Measurements from ENCODE around the gene CELSR1.

CELSR1 gene

DNA sequence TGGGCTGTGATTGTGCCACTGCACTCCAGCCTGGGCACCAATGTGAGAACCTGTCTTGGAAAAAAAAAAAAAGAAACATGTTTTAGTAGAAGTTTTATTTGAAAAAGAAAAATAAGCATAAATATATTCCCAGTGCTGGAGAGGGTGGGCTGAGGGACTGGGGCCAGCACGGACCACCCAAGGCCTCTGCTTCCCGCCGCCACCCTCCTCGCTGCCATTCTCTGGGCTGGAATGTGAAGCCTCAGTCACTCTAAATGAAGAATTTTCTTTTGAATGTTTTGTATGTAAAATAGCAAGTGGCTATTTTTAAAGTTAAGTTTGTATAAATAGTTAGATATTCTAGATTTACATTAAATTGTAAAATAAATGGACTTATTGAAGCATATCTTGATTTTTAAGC is 207.0 kb downstream of the CELSR1 start:
- DNase-seq (ENCODE audit: low spot score): no peak
- H4K8ac ChIP-seq (ENCODE audit: low read depth, low read length): no peak overlapping the region
- no peak overlapping the region for H2AK5ac ChIP-seq (ENCODE audit: low read depth, low read length)
- no peaks in the 10 kb centered on the region for H3K9me3 ChIP-seq (replicated peaks in 1 of 2; ENCODE audit: control insufficient read depth in 2 of 2, insufficient read depth in 1 of 2, low read depth in 1 of 2, low read length in 2 of 2)
- H2BK15ac ChIP-seq (ENCODE audit: low read length): no peak overlapping the region
- no peak overlapping the region for H3K4me3 ChIP-seq (ENCODE audit: low read length in 2 of 2)
- H2BK5ac ChIP-seq (ENCODE audit: low read length): no peak overlapping the region
- H2BK12ac ChIP-seq (ENCODE audit: low read length): no peak overlapping the region
- peaks cover 2% of the 10 kb centered on the region for H3K79me1 ChIP-seq (ENCODE audit: low read depth, low read length)
- H3K27me3 ChIP-seq (ENCODE audit: control insufficient read depth in 3 of 3, insufficient read depth in 3 of 3, low read depth in 1 of 3, low read length in 3 of 3): no peaks in the 10 kb centered on the region
- no peak overlapping the region for H2BK120ac ChIP-seq (ENCODE audit: low read depth, low read length)
- no peak overlapping the region for H2AFZ ChIP-seq (ENCODE audit: low read length)
- H3K4ac ChIP-seq (ENCODE audit: low read length): no peak overlapping the region
- H3K14ac ChIP-seq (ENCODE audit: low read length): no peak overlapping the region
- peaks cover 46 to 83% of the 10 kb centered on the region in 2 donors for H3K36me3 ChIP-seq (replicated peaks in 1 of 2; ENCODE audit: control insufficient read depth in 2 of 2, insufficient read depth in 2 of 2, low read length in 2 of 2)
- no peak overlapping the region for H3K23ac ChIP-seq (ENCODE audit: low read depth, low read length, poor library complexity)
- H3K27ac ChIP-seq (replicated peaks; ENCODE audit: low read length): no peak overlapping the region
- H3K18ac ChIP-seq (ENCODE audit: low read length): no peak overlapping the region
- H3K4me2 ChIP-seq (ENCODE audit: insufficient read depth, low read length, poor library complexity, severe bottlenecking): no peak overlapping the region
- H4K91ac ChIP-seq (ENCODE audit: low read depth, low read length, poor library complexity): no peak overlapping the region
- no CpG with 5 or more reads among the region's 4 CpGs for WGBS, 2 donors (ENCODE audit: extremely low coverage in 2 of 2, insufficient read length in 2 of 2, insufficient replicate concordance in 1 of 2)
- no peaks in the 10 kb centered on the region for H3K4me1 ChIP-seq (ENCODE audit: control insufficient read depth in 2 of 2, insufficient read depth in 1 of 2, low read depth in 1 of 2, low read length in 2 of 2)
- H3K9ac ChIP-seq (ENCODE audit: low read depth, low read length, poor library complexity): no peak overlapping the region

DNA sequence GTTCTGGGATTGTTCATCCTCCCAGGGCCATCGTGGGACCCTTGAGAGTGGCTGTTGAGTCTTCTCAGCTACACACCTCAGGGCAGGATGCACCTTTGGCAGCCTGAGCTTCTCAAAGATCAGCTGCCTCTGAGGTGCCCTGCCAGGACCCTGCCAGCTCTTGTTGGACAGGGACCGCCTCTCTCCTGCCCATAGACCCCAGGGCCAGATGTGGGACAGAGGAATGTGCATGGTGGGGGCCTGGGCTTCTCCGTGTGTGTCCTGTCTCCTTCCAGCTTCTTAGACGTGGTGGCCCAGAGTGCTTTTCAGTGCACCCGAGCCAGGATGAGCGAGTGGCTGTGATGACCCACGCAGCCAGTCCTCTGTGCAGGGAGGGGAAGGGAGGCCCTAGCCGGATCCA is 207.8 kb downstream of the CELSR1 start:
- peaks cover 46 to 90% of the 10 kb centered on the region in 2 donors for H3K36me3 ChIP-seq (replicated peaks in 1 of 2; ENCODE audit: control insufficient read depth in 2 of 2, insufficient read depth in 2 of 2, low read length in 2 of 2)

DNA sequence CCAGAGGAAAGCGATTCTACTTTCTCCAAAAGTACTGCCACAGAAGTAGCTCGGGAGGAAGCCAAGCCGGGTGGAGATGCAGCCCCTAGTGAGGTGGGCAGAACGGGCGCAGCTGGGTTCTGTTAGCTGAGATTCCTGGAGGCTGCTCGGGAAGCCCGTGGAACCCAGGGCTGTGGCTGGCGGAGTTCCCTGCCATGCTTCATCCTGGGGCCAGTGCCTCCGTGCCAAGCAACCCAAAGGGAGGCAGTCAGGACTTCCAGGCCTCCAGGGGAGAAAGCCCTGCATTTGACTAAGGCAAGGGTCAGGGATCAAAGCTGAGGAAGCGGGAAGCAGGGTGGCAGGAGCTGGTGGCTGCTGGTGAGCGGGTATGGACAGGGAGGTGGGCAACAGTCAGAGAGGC is 208.6 kb downstream of the CELSR1 start:
- H3K27me3 ChIP-seq (ENCODE audit: control insufficient read depth in 3 of 3, insufficient read depth in 3 of 3, low read depth in 1 of 3, low read length in 3 of 3): no peaks in the 10 kb centered on the region
- peaks cover 50 to 97% of the 10 kb centered on the region in 2 donors for H3K36me3 ChIP-seq (replicated peaks in 1 of 2; ENCODE audit: control insufficient read depth in 2 of 2, insufficient read depth in 2 of 2, low read length in 2 of 2)
- WGBS, 2 donors (ENCODE audit: extremely low coverage in 2 of 2, insufficient read length in 2 of 2, insufficient replicate concordance in 1 of 2): no CpG with 5 or more reads among the region's 11 CpGs
- no peak overlapping the region for H2BK5ac ChIP-seq (ENCODE audit: low read length)
- no peak overlapping the region for H2BK15ac ChIP-seq (ENCODE audit: low read length)
- no peak overlapping the region for H2AK5ac ChIP-seq (ENCODE audit: low read depth, low read length)
- no peak overlapping the region for H3K23ac ChIP-seq (ENCODE audit: low read depth, low read length, poor library complexity)
- H3K4me3 ChIP-seq (ENCODE audit: low read length in 2 of 2): no peak overlapping the region
- H3K4ac ChIP-seq (ENCODE audit: low read length): no peak overlapping the region
- DNase-seq (ENCODE audit: low spot score): no peak
- no peak overlapping the region for H3K27ac ChIP-seq (replicated peaks; ENCODE audit: low read length)
- no peak overlapping the region for H2AFZ ChIP-seq (ENCODE audit: low read length)
- H3K9ac ChIP-seq (ENCODE audit: low read depth, low read length, poor library complexity): no peak overlapping the region
- H3K4me2 ChIP-seq (ENCODE audit: insufficient read depth, low read length, poor library complexity, severe bottlenecking): no peak overlapping the region
- no peak overlapping the region for H4K8ac ChIP-seq (ENCODE audit: low read depth, low read length)
- H3K9me3 ChIP-seq (replicated peaks in 1 of 2; ENCODE audit: control insufficient read depth in 2 of 2, insufficient read depth in 1 of 2, low read depth in 1 of 2, low read length in 2 of 2): no peaks in the 10 kb centered on the region
- H3K18ac ChIP-seq (ENCODE audit: low read length): no peak overlapping the region
- H3K4me1 ChIP-seq (ENCODE audit: control insufficient read depth in 2 of 2, insufficient read depth in 1 of 2, low read depth in 1 of 2, low read length in 2 of 2): no peaks in the 10 kb centered on the region
- no peak overlapping the region for H4K91ac ChIP-seq (ENCODE audit: low read depth, low read length, poor library complexity)
- no peak overlapping the region for H2BK120ac ChIP-seq (ENCODE audit: low read depth, low read length)
- peaks cover 2% of the 10 kb centered on the region for H3K79me1 ChIP-seq (ENCODE audit: low read depth, low read length)
- H2BK12ac ChIP-seq (ENCODE audit: low read length): no peak overlapping the region
- H3K14ac ChIP-seq (ENCODE audit: low read length): no peak overlapping the region

More for the DNA sequence above, 207.8 kb downstream of the CELSR1 start:
- Histone ChIP-seq H3K27me3 (ENCODE audit: control insufficient read depth in 3 of 3, insufficient read depth in 3 of 3, low read depth in 1 of 3, low read length in 3 of 3) (no peaks in the 10 kb centered on the region), H3K79me1 (ENCODE audit: low read depth, low read length) (peaks cover 2% of the 10 kb centered on the region), H3K9ac (ENCODE audit: low read depth, low read length, poor library complexity) (peak overlapping the region; percentile 53), H2AFZ (ENCODE audit: low read length) (no peak overlapping the region), H3K18ac (ENCODE audit: low read length) (no peak overlapping the region), H4K91ac (ENCODE audit: low read depth, low read length, poor library complexity) (no peak overlapping the region), H3K4me1 (ENCODE audit: control insufficient read depth in 2 of 2, insufficient read depth in 1 of 2, low read depth in 1 of 2, low read length in 2 of 2) (no peaks in the 10 kb centered on the region), H3K14ac (ENCODE audit: low read length) (no peak overlapping the region), H3K4ac (ENCODE audit: low read length) (no peak overlapping the region), H3K23ac (ENCODE audit: low read depth, low read length, poor library complexity) (no peak overlapping the region), H3K27ac (replicated peaks; ENCODE audit: low read length) (no peak overlapping the region), H2BK5ac (ENCODE audit: low read length) (no peak overlapping the region), H3K4me2 (ENCODE audit: insufficient read depth, low read length, poor library complexity, severe bottlenecking) (no peak overlapping the region), H4K8ac (ENCODE audit: low read depth, low read length) (no peak overlapping the region), H3K4me3 (ENCODE audit: low read length in 2 of 2) (no peak overlapping the region), H2BK12ac (ENCODE audit: low read length) (no peak overlapping the region), H2AK5ac (ENCODE audit: low read depth, low read length) (no peak overlapping the region), H2BK120ac (ENCODE audit: low read depth, low read length) (no peak overlapping the region), H3K9me3 (replicated peaks in 1 of 2; ENCODE audit: control insufficient read depth in 2 of 2, insufficient read depth in 1 of 2, low read depth in 1 of 2, low read length in 2 of 2) (no peaks in the 10 kb centered on the region), H2BK15ac (ENCODE audit: low read length) (no peak overlapping the region)
- DNase-seq (ENCODE audit: low spot score): no peak
- no CpG with 5 or more reads among the region's 8 CpGs for WGBS, 2 donors (ENCODE audit: extremely low coverage in 2 of 2, insufficient read length in 2 of 2, insufficient replicate concordance in 1 of 2)

DNA sequence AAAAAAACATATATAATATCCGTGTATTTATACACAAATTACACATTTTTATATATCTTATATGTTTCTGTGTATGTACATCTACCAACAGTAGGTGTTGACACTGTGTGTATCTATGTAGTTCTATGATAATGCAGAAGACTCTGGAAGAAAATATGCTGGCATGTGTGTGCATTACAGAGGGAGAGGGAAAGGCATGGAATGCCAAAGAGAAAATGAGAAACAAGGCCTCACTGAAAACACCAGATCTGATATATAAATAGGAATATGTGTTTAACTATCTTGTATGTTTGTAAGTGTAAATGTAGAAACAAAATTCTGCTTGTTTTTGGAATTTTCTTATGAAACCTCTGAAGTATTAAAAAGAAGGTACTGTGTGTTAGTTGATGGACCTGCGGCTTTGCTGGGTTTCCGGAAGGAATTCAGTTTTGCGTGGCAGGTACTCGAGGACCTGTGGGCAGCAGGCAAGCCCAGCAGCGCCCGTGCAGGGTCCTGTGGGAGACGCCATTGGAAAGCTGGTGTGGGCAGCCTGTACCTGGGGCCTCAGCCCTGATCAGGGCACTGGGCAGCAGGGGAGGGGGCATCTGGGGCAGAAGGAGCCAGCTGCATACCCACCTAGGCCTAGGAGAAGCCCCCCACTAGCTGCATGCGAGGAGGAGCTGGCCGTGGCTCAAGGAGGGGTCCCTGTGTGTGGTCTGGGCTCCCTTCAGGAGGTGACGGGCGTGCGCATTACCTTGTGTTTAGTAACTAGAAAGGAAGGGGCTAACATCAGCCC is 209.5 kb downstream of the CELSR1 start:
- 100% methylated on average over 1 of the region's 13 CpGs; no CpG with 5 or more reads in 1 of the 2 donors for WGBS, 2 donors (ENCODE audit: extremely low coverage in 2 of 2, insufficient read length in 2 of 2, insufficient replicate concordance in 1 of 2)

More for the DNA sequence above, 209.5 kb downstream of the CELSR1 start:
- no peak overlapping the region for H2BK120ac ChIP-seq (ENCODE audit: low read depth, low read length)
- no peak overlapping the region for H4K91ac ChIP-seq (ENCODE audit: low read depth, low read length, poor library complexity)
- H3K23ac ChIP-seq (ENCODE audit: low read depth, low read length, poor library complexity): no peak overlapping the region
- H3K4me3 ChIP-seq (ENCODE audit: low read length in 2 of 2): peak overlapping the region in 1 of 2 donors; percentile 38
- no peak overlapping the region for H4K8ac ChIP-seq (ENCODE audit: low read depth, low read length)
- H2BK12ac ChIP-seq (ENCODE audit: low read length): no peak overlapping the region
- no peaks in the 10 kb centered on the region for H3K4me1 ChIP-seq (ENCODE audit: control insufficient read depth in 2 of 2, insufficient read depth in 1 of 2, low read depth in 1 of 2, low read length in 2 of 2)
- H2AK5ac ChIP-seq (ENCODE audit: low read depth, low read length): no peak overlapping the region
- no peak overlapping the region for H3K4me2 ChIP-seq (ENCODE audit: insufficient read depth, low read length, poor library complexity, severe bottlenecking)
- no peaks in the 10 kb centered on the region for H3K9me3 ChIP-seq (replicated peaks in 1 of 2; ENCODE audit: control insufficient read depth in 2 of 2, insufficient read depth in 1 of 2, low read depth in 1 of 2, low read length in 2 of 2)
- no peak overlapping the region for H2BK15ac ChIP-seq (ENCODE audit: low read length)
- H3K14ac ChIP-seq (ENCODE audit: low read length): no peak overlapping the region
- no peak overlapping the region for H3K27ac ChIP-seq (replicated peaks; ENCODE audit: low read length)
- H2BK5ac ChIP-seq (ENCODE audit: low read length): no peak overlapping the region
- no peak for DNase-seq (ENCODE audit: low spot score)
- H3K9ac ChIP-seq (ENCODE audit: low read depth, low read length, poor library complexity): no peak overlapping the region
- peaks cover 50 to 95% of the 10 kb centered on the region in 2 donors for H3K36me3 ChIP-seq (replicated peaks in 1 of 2; ENCODE audit: control insufficient read depth in 2 of 2, insufficient read depth in 2 of 2, low read length in 2 of 2)
- H3K18ac ChIP-seq (ENCODE audit: low read length): no peak overlapping the region
- H3K79me1 ChIP-seq (ENCODE audit: low read depth, low read length): peaks cover 4% of the 10 kb centered on the region
- no peaks in the 10 kb centered on the region for H3K27me3 ChIP-seq (ENCODE audit: control insufficient read depth in 3 of 3, insufficient read depth in 3 of 3, low read depth in 1 of 3, low read length in 3 of 3)
- H2AFZ ChIP-seq (ENCODE audit: low read length): no peak overlapping the region
- H3K4ac ChIP-seq (ENCODE audit: low read length): no peak overlapping the region

Measured in neuronal stem cell (in vitro differentiated cells).